Measurements from ENCODE around the gene PIP5K1B. TPM values are rescaled to one million over a fixed set of nuclear protein-coding genes. Genes with fewer than 3 reads are reported as not detected.

The PIP5K1B gene
- total RNA-seq, 1 experiment from 2014 or later = not detected

DNA sequence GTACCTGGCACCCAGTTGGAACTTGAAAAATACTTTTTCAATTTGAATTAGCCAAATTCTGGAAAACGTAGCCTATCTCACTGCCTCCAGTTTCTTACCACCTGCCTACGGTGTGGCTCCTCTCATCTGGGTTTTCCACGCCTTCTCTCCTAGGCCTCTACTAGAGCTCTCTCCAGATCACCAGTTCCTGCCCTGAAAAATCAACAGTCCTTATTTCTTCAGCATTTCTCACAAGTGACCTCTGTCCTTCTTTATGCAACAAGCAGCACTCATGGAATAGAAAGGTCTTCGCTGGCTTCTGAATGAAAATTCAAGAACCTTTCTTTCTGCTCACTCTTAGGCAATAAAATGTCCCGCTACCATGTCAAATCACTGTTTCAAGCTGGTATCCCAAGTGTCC lies 64.8 kb downstream of the PIP5K1B start:
- DNase-seq (ENCODE audit: low read depth) = no peak

DNA sequence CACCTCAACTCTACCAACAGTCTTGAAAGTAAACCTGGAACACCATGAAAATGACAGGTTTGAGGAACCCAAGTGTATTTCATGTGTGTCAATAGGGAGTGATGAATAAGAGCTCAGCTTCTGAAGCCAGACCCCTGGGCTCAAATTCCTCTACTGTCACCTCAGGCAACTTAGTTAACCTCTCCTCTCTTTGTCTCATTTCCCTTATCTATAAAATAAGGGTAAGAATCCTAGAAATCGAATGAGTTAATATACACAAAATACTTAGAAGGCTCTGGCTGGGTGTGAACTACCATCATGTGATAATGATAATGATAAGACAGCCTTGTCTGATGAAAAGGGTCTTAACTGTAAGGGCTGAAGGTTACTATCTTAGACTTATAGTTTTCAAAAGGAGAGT lies 66.3 kb downstream of the PIP5K1B start:
- no peak for DNase-seq (ENCODE audit: low read depth)

DNA sequence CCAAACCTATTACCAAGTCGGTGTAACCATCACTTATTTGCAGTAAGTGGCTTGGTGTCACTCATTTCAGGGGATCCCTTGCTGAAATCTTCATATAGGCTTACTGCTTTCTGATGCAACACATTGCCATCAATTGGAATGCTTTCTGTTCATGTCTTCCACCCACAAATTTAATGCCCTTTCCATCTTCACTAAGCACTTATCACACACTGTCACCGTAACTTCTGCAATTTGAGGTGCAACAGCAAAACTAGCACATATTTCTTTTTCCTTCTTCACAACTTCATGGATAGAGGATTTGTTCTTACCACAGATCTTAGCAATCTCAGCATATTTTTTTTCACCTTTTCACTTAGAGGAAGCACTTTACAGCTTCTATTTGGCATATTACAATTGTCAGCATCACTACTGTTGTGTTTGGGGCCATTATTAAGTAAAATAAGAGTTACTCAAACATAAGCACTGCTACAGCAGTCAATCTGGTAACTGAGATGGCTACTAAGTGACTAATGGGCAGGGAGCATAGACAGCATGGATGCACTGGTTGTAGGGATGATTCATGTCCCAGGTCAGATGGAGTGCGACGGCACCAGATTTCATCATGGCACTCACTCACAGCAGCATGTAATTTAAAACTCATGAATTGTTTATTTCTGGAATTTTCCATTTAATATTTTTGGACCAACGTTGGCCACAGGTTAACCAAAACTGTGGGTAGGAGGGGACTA lies 70.1 kb downstream of the PIP5K1B start:
- DNase-seq (ENCODE audit: low read depth) = peak; percentile 50

DNA sequence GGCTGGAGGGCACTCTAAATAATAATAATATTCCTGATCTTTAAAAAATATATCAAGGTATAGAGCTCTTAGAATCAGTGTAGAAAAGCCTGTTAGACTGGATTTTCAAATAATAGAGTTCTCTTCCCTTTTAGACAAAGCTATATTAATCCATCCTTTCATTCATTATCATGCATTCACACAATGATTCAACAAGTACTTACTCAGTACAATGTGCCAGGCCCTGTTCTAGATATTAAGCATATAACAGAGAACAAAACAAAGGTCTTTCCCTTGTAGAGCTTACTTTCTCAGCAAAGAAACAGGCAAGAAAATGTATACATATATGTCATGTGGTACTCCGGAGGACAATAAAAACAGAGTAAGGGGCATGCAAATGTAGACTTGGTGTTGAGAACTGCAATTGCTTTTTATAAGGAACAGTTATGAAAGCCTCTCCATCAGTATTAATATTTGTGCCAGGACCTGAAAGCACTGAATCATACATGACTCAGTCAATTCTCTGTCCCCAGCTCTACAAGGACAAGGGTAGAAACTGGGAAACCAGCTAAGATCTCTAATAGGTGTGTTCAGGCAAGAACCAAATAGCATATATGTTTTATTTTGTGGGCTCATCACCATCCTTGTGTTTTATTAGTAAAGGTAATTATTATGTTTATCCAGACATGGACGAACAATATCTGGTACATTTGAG lies 72.2 kb downstream of the PIP5K1B start:
- DNase-seq (ENCODE audit: low read depth) = no peak

DNA sequence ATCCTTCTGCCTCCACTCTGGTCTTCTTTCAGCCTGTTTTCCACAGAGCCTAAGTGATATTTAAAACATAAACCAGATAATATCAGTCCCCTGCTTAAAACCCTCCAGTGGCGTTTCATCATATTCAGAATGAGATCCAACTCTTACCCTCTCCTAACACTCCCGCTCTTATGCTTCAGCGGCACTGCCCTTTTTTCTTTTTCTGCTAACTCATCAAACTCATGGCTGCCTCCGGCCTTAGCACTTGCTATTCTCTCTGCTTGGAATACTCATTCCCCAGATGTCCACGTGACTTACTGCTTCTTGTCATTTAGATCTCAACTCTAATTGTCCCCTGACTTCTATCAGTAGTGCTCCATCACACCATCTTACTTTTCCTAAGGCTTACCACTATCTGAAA lies 73.6 kb downstream of the PIP5K1B start:
- no peak for DNase-seq (ENCODE audit: low read depth)

DNA sequence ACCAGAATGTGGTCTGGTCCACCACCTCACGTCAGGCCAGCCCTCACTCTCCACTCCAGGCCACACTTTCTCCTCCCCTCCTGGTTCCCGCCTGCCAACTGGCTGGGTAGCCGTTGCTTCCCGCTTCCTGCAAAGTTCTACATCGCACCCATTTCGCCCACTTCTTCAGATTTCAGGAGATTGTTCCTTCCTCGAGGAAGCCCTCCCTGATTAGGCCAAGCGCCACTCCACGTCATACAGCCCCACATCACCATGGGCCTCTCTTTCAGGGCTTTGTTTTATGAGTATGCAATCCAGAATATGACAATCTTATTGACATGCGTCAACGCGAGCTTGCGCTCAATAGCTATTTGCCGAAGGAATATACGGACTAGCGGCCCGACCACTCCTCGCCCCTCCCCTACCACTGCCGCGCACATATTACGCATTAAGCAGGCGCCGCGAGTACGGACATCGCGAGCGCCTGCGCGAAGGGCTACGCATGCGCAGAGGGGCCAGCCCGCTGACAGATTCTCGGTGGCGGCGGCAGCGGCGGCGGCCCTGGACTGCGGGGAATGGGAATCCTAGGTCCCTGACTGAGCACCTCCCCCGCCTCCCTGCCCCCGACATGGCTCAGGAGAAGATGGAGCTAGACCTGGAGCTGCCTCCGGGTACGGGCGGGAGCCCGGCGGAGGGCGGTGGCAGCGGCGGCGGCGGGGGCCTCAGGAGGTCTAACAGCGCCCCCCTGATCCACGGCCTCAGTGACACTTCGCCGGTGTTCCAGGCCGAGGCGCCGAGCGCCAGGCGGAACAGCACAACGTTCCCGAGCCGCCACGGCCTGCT lies 74.7 kb downstream of the PIP5K1B start:
- peak; percentile 89 for DNase-seq (ENCODE audit: low read depth)

DNA sequence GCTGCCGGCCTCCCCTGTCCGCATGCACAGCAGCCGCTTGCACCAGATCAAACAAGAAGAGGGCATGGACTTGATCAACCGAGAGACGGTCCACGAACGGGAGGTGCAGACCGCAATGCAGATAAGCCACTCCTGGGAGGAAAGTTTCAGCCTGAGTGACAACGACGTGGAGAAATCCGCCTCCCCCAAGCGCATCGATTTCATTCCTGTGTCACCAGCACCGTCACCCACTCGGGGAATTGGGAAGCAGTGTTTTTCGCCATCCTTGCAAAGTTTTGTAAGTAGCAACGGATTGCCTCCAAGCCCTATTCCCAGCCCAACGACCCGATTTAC lies 75.3 kb downstream of the PIP5K1B start:
- no peak for DNase-seq (ENCODE audit: low read depth)

DNA sequence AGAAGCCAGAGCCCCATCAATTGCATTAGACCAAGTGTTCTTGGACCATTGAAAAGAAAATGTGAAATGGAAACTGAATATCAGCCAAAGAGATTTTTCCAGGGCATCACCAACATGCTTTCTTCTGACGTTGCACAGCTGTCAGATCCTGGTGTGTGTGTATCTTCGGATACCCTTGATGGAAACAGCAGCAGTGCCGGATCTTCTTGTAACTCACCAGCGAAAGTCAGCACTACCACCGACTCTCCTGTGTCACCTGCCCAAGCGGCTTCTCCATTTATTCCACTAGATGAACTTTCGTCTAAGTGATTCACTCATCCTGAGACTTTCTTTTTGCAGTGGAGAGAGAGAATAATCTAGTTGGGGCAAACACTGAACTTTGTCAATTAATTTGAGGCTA lies 75.7 kb downstream of the PIP5K1B start:
- peak; percentile 1 for DNase-seq (ENCODE audit: low read depth)

DNA sequence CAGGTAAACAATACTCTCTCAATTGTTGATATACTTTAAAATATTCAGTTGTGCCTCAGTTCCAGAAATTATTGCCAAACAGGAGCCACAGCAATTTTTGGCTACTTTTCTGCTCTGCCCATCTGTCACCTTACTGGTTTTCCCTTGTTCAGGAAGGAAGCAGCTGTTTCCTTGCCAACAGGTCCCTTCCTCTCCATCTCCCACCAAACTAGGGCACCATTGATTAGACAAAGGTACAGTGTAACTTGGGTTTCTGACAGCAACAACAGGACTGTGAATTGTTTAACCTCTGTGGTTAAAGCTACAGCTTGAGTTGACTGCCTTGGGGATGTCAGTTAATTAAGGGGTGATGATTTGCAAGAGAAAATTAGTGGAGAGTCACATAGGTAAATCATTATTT lies 76.9 kb downstream of the PIP5K1B start:
- no peak for DNase-seq (ENCODE audit: low read depth)

DNA sequence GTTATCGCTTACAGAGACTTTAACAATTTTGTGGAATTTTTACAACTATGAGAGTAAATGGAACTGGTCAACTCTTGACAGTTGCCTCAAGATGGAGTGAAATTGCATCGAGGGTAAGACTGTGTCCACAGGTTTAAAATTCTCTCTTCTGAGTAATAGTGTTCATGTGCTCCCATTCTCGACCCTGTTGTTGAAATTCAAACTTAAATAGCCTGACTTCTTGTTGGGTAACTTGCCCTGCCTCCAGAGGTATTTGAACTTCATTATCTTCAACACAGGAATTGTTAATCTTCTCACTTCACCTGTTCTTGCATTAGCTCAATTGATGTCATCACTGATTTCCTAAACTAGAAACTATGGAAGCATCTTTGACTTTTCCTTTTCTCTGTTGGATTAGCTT lies 77.5 kb downstream of the PIP5K1B start:
- DNase-seq (ENCODE audit: low read depth) = no peak

DNA sequence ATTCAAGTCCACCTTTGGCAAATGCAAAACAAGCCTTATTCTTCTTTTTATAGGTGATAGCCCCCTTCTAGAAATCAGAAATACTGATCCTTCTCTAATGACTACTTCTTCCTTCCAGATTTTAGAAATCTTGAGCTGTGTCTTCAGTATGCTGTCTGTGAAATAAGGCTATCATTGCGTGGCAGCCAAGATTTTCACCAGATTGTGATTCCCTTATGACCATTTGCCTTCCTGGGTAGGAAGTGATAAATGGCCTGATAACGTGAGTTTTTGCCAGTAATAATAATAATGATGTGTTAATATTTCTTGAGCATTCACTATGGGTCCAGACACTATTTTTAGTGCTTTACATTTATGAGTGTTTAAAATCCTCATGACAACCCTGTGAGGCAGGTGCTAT lies 80.9 kb downstream of the PIP5K1B start:
- DNase-seq (ENCODE audit: low read depth) = no peak

DNA sequence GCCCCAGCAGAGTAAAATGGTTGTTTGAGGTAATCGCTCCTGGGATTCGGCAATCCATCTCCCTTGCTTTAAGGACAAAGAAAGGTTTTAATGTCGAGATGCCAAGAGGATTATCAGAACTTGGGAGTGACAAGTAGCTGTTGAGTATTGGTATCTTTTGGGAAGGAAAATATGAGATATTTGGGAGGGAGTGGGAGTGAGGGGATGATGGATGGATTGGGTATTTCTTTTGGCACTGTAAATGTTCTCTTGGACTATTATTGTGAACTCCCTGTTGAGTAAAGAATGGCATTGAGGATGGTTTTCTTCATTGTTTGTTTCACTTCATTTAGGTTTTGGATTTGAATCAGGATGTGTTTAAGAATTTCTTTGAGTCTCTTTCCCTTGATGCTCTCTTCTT lies 86.1 kb downstream of the PIP5K1B start:
- no peak for DNase-seq (ENCODE audit: low read depth)

DNA sequence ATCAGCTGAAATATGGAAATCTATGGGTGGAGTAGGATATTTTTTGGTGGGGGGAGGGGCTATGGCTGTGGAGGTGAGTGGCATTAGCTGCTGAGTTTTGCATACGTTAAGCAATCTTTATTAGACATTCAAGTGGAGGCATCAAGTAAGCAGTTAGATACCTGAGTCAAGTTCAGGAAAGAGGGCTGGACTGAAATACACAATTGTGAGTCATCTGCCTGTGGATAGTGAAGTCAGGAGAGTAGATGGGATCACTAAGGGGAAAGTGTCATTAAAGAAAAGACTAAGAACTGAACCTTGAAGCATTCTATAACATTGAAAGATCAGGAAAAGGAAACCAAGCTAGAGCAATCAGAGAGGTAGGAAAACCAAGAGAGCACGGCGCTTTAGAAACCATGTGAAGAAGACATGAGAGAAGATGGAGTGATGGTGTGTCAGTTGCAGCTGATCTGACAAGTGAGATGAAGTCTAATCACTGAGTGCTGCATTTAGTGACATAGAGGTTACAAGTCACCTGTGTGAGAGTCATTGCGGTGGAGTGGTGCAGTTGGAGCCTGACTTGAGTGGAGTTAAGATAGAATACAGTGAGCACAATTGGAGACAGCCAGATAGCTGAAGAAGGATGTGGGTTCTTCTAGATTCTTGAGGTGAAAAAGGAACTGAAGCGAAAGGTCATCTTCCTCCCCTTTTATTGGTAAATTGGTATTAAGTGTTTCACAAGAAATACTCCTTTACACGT lies 88.7 kb downstream of the PIP5K1B start:
- DNase-seq (ENCODE audit: low read depth) = peak; percentile 2

DNA sequence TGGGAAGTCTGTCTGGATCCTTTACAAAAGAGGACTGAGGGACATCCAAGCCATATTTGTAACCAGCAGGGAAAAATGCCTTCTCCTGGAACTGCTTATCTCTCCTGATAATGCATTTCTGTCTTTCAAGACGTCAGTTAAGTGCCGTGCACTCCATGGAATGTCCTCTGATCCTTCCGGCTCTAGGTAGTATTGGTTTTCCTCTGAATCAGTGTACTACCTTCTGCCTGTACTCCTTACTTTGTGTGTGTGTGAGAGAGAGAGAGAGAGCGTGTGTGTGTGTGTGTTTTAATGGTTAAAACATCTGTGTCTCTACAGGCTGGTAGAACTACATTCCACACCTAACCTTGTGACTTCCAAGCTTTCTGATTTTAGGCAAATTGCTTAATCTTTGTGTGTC lies 89.9 kb downstream of the PIP5K1B start:
- DNase-seq (ENCODE audit: low read depth) = no peak

DNA sequence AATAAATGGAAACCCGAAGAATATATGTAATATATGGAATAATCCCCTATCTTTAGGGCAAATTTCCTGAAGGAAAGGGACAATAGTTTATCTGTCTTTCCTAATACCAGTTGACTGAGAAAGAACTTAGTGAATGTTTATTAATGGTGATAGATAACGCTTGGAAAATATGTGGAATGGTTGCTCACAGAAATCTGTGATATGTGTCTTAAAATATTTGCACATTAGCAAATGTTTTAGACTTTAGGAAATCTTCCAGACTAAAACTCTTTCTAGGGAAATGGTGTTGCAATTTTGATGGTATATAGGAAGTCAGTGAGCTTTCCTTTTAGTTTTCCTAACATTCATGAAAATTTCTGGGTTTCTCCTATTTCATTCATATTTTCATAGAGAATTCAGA lies 90.4 kb downstream of the PIP5K1B start:
- DNase-seq (ENCODE audit: low read depth) = no peak

DNA sequence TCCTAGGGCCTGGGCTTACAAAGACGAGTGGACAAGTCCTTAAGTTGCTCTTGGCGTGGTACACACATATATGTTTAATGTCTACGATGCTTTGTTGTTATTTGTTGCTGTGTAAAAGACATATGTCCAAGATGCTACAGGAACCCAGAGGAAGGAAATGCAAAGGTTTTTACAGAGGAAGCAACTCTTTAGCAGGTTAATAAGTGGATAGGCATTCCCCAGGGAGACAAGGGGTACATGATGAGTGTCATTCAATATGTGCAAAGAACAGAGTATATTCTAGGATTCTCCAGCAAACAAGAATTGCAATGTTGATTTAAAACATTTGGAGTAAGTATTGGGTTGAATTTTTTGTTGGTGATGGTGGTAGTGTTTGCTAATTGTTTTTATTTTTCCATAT lies 92.1 kb downstream of the PIP5K1B start:
- DNase-seq (ENCODE audit: low read depth) = no peak

DNA sequence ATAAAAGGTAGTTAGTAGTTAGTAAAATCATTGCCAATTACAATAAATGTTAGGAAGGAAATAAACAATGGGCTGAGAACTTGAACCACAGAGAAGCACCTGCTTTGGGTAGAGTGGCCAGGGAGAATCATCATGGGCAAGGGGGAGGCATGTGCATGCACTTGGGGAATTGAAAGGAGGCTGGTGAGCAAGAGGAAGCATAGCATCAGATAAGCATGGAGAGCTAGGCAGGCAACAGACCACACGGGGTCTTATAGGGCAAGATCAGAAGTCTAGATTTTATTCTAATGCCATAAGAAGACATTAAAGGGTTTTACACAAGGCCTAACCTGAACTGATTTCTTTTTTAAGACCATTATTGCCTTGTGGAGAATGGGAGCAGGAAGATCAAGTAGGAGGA lies 93.4 kb downstream of the PIP5K1B start:
- no peak for DNase-seq (ENCODE audit: low read depth)

DNA sequence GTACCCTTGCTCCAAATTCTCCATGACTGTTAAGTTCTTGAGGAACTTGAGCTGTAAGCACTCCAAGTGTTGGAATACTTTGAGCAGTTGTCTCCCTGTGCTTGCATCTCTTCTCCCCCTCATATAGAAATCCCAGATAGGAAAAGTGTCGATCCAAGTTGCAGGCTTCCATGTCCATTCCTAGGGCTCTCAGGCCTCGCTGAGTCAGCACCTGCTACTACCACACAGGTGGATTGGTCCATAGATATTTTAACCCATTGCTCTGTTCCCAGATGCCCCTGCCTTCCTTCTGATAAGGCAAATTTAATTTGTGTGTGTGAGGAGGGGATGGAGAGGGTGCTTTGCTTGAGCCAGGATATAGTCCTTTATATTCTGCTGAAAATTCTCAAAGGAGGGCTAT lies 95.8 kb downstream of the PIP5K1B start:
- no peak for DNase-seq (ENCODE audit: low read depth)

DNA sequence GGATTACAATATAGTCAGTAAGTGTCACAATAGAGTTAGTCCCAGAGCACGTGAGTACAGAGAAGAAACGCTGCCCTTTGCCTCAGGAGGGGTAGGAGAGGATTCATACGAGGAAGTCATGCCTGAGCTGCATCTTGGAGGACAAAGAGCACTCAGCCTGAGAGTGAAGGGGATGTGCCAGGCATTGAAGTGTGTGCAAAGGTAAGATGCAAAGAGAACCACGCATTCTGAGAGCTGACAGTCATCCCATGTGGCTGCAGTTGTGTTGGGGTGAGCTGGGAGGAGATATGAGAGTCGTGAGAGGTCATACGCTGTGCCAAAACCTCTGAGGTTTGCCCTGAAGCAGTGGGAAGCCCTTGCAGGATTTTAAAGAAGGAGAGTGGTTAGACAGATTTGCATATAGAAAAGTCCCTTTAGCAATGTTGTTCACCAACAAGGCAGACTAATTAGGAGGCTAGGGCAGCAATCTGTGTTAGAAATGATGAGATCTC lies 97.5 kb downstream of the PIP5K1B start:
- DNase-seq (ENCODE audit: low read depth) = no peak

DNA sequence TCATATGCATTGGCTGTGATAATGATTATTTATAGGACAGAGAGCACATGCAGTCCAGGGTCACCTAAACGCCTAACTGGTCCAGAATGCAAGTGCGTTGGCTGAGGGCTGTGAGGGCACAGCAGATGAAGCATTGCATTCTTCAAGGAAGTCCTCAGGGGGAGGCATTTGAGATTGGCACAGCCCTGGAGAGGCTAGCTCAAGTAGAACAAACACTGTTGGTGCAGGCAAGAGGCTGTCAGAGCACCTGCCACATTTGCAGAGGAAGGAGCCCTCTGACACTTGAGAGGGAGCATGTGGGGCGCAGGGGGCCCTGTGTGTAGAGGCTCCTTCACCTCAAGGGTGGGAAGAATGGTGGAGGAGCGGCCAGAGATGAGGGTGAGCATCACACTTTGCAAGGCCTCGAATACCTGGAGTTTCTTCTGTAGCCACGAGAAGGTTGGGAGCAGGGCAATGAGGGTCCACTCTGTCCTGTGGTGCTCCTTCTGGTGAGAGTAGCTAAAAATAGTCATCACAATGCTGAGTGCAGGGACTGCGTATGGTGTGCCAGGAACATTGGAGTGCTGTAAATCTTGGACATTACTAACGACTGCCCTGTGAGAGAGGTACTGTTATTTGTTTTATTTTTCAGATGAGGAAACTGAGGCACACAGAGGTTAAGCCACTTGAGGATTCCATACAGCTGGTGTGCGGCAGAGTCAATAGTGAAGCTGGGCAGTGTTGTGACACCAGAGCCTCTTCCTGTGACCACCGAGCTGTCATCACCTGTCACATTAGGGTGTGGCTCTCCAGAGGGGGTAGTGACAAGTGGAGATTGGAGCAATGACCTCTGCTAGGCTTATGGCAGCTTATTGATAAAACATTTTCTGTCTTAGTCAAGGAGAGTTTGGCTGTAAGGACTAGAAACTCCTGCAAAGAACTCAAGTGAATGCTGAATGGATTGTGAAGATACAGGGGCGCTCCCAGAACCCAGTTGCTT lies 100.2 kb downstream of the PIP5K1B start:
- DNase-seq (ENCODE audit: low read depth) = no peak

Measured in HT1080 (cell line).